H9 (cell line): ENCODE measurements around the gene ANKH. TPM values are rescaled to one million over a fixed set of nuclear protein-coding genes. Genes with fewer than 3 reads are reported as not detected.

ENCODE experiments used
- DNase-seq: peaks from one replicate; pipeline ENCODE4 v3.0.0-alpha.2; 2017
- H2AFZ ChIP-seq: one replicate; pipeline ENCODE4 v1.6.1; 2013; ENCODE audit warnings: mild to moderate bottlenecking, low read length, control low read depth, moderate library complexity
- H2AK5ac ChIP-seq: 2 replicates; pipeline ENCODE4 v1.6.1; 2013; ENCODE audit warnings: low read length, control low read depth, mixed read lengths; ENCODE audit not compliant: insufficient read length
- H2BK120ac ChIP-seq: one replicate; pipeline ENCODE4 v1.6.1; 2013; ENCODE audit warnings: low read depth, mild to moderate bottlenecking, low read length, control low read depth, inconsistent platforms; ENCODE audit not compliant: poor library complexity, severe bottlenecking
- H2BK12ac ChIP-seq: 2 replicates; pipeline ENCODE4 v1.6.1; 2013; ENCODE audit warnings: low read length, control low read depth, mixed read lengths, low read depth; ENCODE audit not compliant: insufficient read length
- H2BK15ac ChIP-seq: 2 replicates; pipeline ENCODE4 v1.6.1; 2013; ENCODE audit warnings: low read depth, low read length, control low read depth
- H2BK20ac ChIP-seq: one replicate; pipeline ENCODE4 v1.6.1; 2013; ENCODE audit warnings: low read depth, mild to moderate bottlenecking, low read length, control low read depth, inconsistent platforms; ENCODE audit not compliant: poor library complexity, severe bottlenecking
- H2BK5ac ChIP-seq: 2 replicates; pipeline ENCODE4 v1.6.1; 2013; ENCODE audit warnings: low read length, control low read depth, mixed read lengths; ENCODE audit not compliant: insufficient read length
- H3K14ac ChIP-seq: 2 replicates; pipeline ENCODE4 v1.6.1; 2013; ENCODE audit warnings: low read length, control low read depth; ENCODE audit not compliant: insufficient read depth
- H3K18ac ChIP-seq: 2 replicates; pipeline ENCODE4 v1.6.1; 2013; ENCODE audit warnings: low read depth, mild to moderate bottlenecking, mixed read lengths, low read length, control low read depth; ENCODE audit not compliant: insufficient read length
- H3K23ac ChIP-seq: 2 replicates; pipeline ENCODE4 v1.6.1; 2013; ENCODE audit warnings: low read length, control low read depth, mixed read lengths, low read depth; ENCODE audit not compliant: insufficient read length
- H3K23me2 ChIP-seq: 2 replicates; pipeline ENCODE4 v1.6.1; 2013; ENCODE audit warnings: low read depth, mild to moderate bottlenecking, mixed read lengths, low read length, control low read depth; ENCODE audit not compliant: insufficient read length, poor library complexity, severe bottlenecking
- H3K27ac ChIP-seq: 2 replicates; pipeline ENCODE4 v1.5.1; 2013; ENCODE audit warnings: low read length, control low read depth, mixed read lengths, low read depth; ENCODE audit not compliant: insufficient read length
- H3K27me3 ChIP-seq: 2 replicates; pipeline ENCODE4 v1.6.1; 2013; ENCODE audit warnings: low read length, control low read depth, inconsistent platforms; ENCODE audit not compliant: insufficient read depth
- H3K4ac ChIP-seq: 2 replicates; pipeline ENCODE4 v1.6.1; 2013; ENCODE audit warnings: low read depth, mild to moderate bottlenecking, control low read depth, inconsistent platforms, low read length, moderate library complexity
- H3K4me1 ChIP-seq: 2 replicates; pipeline ENCODE4 v1.6.1; 2013; ENCODE audit warnings: low read length, control low read depth, inconsistent platforms; ENCODE audit not compliant: insufficient read depth
- H3K4me2 ChIP-seq: 2 replicates; pipeline ENCODE4 v1.6.1; 2013; ENCODE audit warnings: low read length, control low read depth, mixed read lengths; ENCODE audit not compliant: insufficient read length, insufficient read depth
- H3K56ac ChIP-seq: 2 replicates; pipeline ENCODE4 v1.6.1; 2013; ENCODE audit warnings: low read depth, mild to moderate bottlenecking, mixed read lengths, low read length, control low read depth; ENCODE audit not compliant: insufficient read length
- H3K79me1 ChIP-seq: 2 replicates; pipeline ENCODE4 v1.6.1; 2013; ENCODE audit warnings: low read depth, mild to moderate bottlenecking, moderate library complexity, low read length, control low read depth, inconsistent platforms; ENCODE audit not compliant: insufficient read depth, poor library complexity, severe bottlenecking
- H3K79me2 ChIP-seq: 2 replicates; pipeline ENCODE4 v1.6.1; 2013; ENCODE audit warnings: low read length, control low read depth, inconsistent platforms; ENCODE audit not compliant: insufficient read depth
- H3K9ac ChIP-seq: 2 replicates; pipeline ENCODE4 v1.6.1; 2013; ENCODE audit warnings: low read length, control low read depth, mixed read lengths; ENCODE audit not compliant: insufficient read length; ENCODE audit errors: extremely low read depth
- H3K9me3 ChIP-seq: one replicate; pipeline ENCODE4 v1.6.1; 2013; ENCODE audit warnings: low read depth, low read length, inconsistent platforms; ENCODE audit not compliant: control insufficient read depth
- H3T11ph ChIP-seq: one replicate; pipeline ENCODE4 v1.6.1; 2013; ENCODE audit warnings: mild to moderate bottlenecking, low read length, control low read depth, inconsistent platforms
- H4K20me1 ChIP-seq: one replicate; pipeline ENCODE4 v1.6.1; 2013; ENCODE audit not compliant: control insufficient read depth, insufficient read length, insufficient read depth
- H4K5ac ChIP-seq: 2 replicates; pipeline ENCODE4 v1.6.1; 2013; ENCODE audit warnings: low read depth, mild to moderate bottlenecking, mixed read lengths, low read length, control low read depth; ENCODE audit not compliant: insufficient read length
- H4K8ac ChIP-seq: replicated peaks from 2 replicates; pipeline ENCODE4 v1.6.1; 2013; ENCODE audit warnings: low read length, control low read depth, mixed read lengths, low read depth; ENCODE audit not compliant: insufficient read length
- H4K91ac ChIP-seq: 2 replicates; pipeline ENCODE4 v1.6.1; 2013; ENCODE audit warnings: low read depth, mild to moderate bottlenecking, moderate library complexity, mixed read lengths, low read length, control low read depth; ENCODE audit not compliant: insufficient read length
- H3K27ac Mint-ChIP-seq, 3 experiments: 2 replicates in 2 of 3; 3 replicates in 1 of 3; pipeline ENCODE4 v1.8.0; 2020 to 2021; ENCODE audit warnings: mixed read lengths in 3 of 3, mild to moderate bottlenecking in 1 of 3, moderate library complexity in 1 of 3
- H3K27me3 Mint-ChIP-seq: 2 replicates; pipeline ENCODE4 v1.8.0; 2021; ENCODE audit warnings: low read depth, mild to moderate bottlenecking, moderate library complexity, mixed read lengths
- H3K36me3 Mint-ChIP-seq, 3 experiments: 2 replicates in 2 of 3; 3 replicates in 1 of 3; pipeline ENCODE4 v1.8.0; 2020 to 2021; ENCODE audit warnings: low read depth in 3 of 3, mixed read lengths in 3 of 3; ENCODE audit not compliant: insufficient read depth in 1 of 3
- H3K4me1 Mint-ChIP-seq, 2 experiments: 2 replicates each; pipeline ENCODE4 v1.8.0; 2020; ENCODE audit warnings: mixed read lengths in 2 of 2
- H3K4me3 Mint-ChIP-seq, 2 experiments: 2 replicates in 1 of 2; 3 replicates in 1 of 2; pipeline ENCODE4 v1.8.0; 2020 to 2021; ENCODE audit warnings: mild to moderate bottlenecking in 2 of 2, mixed read lengths in 2 of 2, moderate library complexity in 1 of 2
- H3K9me3 Mint-ChIP-seq, 2 experiments: 2 replicates in 1 of 2; 3 replicates in 1 of 2; pipeline ENCODE4 v1.8.0; 2020; ENCODE audit warnings: mild to moderate bottlenecking in 2 of 2, mixed read lengths in 2 of 2, moderate library complexity in 1 of 2
- CTCF ChIP-seq: fragments of 200-600 bp; sonication (generic); conservative IDR thresholded peaks from 3 replicates; pipeline ENCODE4 v1.8.0; 2021; ENCODE audit warnings: antibody characterized with exemption, mild to moderate bottlenecking
- WGBS: extraction: QIAGEN DNeasy Blood & Tissue Kit; methylation state at CpG from one replicate; pipeline ENCODE4 v1.1.7; 2013; ENCODE audit warnings: missing lambda C conversion rate, low lambda C conversion rate, mixed read lengths; ENCODE audit not compliant: insufficient read length; ENCODE audit errors: extremely low coverage; 5-methylcytosine and 5-hydroxymethylcytosine counted together
- total RNA-seq: library from RNA; stranded (reverse); gene quantifications from 2 replicates; pipeline ENCODE4 v1.2.1, GENCODE V29; 2021

Gene ANKH
- total RNA-seq, 1 experiment from 2014 or later: 9.6 TPM

GRCh38 chr5:14752497-14753071, 119.0 kb downstream of the ANKH start:
- Mint-ChIP-seq H3K27ac (peak overlapping the region in 1 of 3 experiments; percentile 3; a peak in 1 of 7 replicates), H3K4me1 (peaks cover 9 to 10% of the 10 kb centered on the region in 2 experiments), H3K27me3 (no peaks in the 10 kb centered on the region), H3K9me3 (no peaks in the 10 kb centered on the region), H3K4me3 (no peak overlapping the region), H3K36me3 (no peaks in the 10 kb centered on the region; a peak in 1 of 7 replicates)
- Histone ChIP-seq H2BK120ac (no peak overlapping the region), H4K20me1 (no peaks in the 10 kb centered on the region), H3K56ac (no peak overlapping the region), H3K4me1 (peaks cover 3% of the 10 kb centered on the region; the same call in 1 of the 2 replicates), H3K9me3 (no peaks in the 10 kb centered on the region), H3K27me3 (no peaks in the 10 kb centered on the region), H3K79me2 (no peaks in the 10 kb centered on the region), H3K18ac (no peak overlapping the region), H2BK12ac (no peak overlapping the region), H2AFZ (no peak overlapping the region), H3K79me1 (no peaks in the 10 kb centered on the region), H3K9ac (no peak overlapping the region), H4K91ac (no peak overlapping the region), H4K5ac (no peak overlapping the region), H3K4me2 (no peak overlapping the region), H3K27ac (no peak overlapping the region), H2BK5ac (no peak overlapping the region), H3T11ph (no peak overlapping the region), H3K23me2 (no peaks in the 10 kb centered on the region), H4K8ac (no peak overlapping the region), H3K4ac (no peak overlapping the region), H3K14ac (no peak overlapping the region), H2AK5ac (no peak overlapping the region), H3K23ac (no peak overlapping the region), H2BK20ac (no peak overlapping the region), H2BK15ac (no peak overlapping the region)
- WGBS: no CpG with 5 or more reads among the region's 6 CpGs
- DNase-seq: no peak
- TF ChIP-seq CTCF: no peak
